Keratinocyte (primary cell): ENCODE results near the gene MUC15.

Experiments used
- CTCF ChIP-seq, 3 experiments: IDR thresholded peaks in 1 of 3; conservative IDR thresholded peaks in 1 of 3; optimal IDR thresholded peaks in 1 of 3; 2 replicates in 2 of 3; 3 replicates in 1 of 3; pipeline versions ENCODE3 to v1.5.1; 2011; ENCODE audit warnings: low read length in 3 of 3, mild to moderate bottlenecking in 3 of 3, moderate library complexity in 2 of 3, control low read depth in 1 of 3, inconsistent platforms in 1 of 3; ENCODE audit not compliant: insufficient read depth in 2 of 3; ENCODE audit errors: extremely low read depth in 1 of 3
- EZH2 ChIP-seq: IDR thresholded peaks from one replicate; pipeline ENCODE4 v1.6.1; 2012; ENCODE audit warnings: inconsistent platforms, mild to moderate bottlenecking, low read length, moderate library complexity

GRCh38 chr11:26621132-26621531 is 49.1 kb upstream of the MUC15 start:
- no peak for TF ChIP-seq CTCF (optimal IDR thresholded peaks at IDR 0.05 in 1 of 3, IDR thresholded peaks at IDR 0.05 in 1 of 3, conservative IDR thresholded peaks at IDR 0.05 in 1 of 3; ENCODE audit: extremely low read depth in 1 of 3, insufficient read depth in 2 of 3, low read length in 3 of 3)
- no peak for TF ChIP-seq EZH2
